Esophagus mucosa (tissue), 1 donor: ENCODE results near the gene SIDT1. TPM values are rescaled to one million over a fixed set of nuclear protein-coding genes. Genes with fewer than 3 reads are reported as not detected.
"Not testable (repeated sequence)": the region's sequence is repeated elsewhere in the genome, so short reads cannot be mapped to it uniquely, and the experiment has no call there.

ENCODE experiments used
- ATAC-seq: fragments of 200-7000 bp; cut with Tn5 transposase; one replicate; pipeline ENCODE4 v1.9.1; 2020
- total RNA-seq: library from RNA; stranded (reverse); gene quantifications from one replicate; pipeline ENCODE4 v1.2.4, GENCODE V29; 2023
- donor health status: DM: yes; HTN: yes; CAD: no.

The SIDT1 gene
- total RNA-seq, 1 donor from 2014 or later, result 1.5 TPM

DNA sequence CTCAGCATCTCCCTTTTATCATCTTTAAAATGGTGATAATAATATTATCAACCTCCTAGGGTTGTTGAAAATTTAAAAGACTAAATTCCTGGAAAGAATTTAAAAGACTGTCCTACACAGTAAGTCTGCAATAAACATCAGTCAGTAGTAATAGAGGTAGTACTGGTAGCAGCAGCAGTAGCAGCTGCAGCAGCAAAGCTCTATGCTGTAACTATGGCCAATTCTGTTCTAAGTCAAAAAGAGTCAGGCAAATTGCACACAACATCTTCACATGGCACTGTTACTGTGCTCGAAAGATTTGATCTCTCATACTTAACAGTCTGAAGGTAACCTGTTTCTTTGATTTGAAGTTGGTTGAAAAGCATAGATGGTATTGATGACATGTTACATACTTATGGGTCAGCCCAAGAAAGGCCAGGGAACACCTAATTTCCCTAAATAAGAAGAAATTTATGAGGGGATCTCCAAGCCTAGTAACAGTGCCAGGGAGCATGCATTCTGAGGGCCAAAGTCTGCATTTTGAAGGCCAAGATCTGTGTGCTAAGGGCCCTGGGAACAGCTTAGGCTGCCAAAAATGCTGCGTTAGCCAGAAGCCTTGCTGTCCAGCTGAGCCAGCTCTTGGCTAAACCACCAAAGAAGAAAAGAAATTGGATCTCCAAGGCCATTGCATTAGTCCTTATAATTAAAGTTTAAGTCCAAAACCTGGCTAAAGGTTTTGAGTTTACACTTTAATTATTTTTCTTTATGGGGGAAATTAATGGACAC lies 68.2 kb downstream of the SIDT1 start:
- ATAC-seq, result no peak

DNA sequence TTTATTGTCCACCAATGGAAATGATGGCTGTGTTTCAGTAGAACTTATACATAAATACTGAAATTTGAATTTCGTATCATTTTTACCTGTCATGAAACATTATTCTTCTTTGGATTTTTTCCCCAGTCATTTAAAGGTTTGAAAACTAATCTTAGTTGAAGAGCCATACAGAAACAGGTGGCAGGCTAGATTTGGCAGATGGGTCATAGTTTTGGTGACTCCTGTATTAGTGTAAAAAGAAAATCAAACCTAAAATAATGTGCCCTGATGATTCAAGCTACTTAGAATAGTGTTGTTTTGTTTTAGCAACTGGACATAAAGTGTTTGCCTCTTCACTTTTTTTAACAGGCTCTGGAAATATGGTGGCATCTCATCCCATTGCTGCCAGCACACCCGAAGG lies 68.9 kb downstream of the SIDT1 start:
- ATAC-seq, result no peak

DNA sequence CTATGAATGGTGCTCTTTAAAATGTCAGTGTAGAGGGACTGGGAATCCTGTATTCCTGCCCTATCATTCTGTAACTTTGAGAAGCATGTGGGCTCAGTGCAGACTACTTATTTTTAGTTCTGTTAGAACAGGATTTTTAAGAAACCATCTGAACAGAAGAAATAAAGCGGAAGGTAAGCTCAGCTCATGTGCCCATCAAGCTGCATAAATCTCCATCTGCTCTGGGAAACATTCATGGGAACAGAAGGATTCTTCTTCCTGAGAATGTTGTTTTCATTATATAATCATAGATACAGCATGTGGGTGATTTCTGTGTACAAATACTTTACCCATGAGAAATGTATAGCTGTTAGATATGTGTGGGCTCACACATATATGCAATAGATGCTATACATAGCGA lies 69.9 kb downstream of the SIDT1 start:
- ATAC-seq, result no peak

DNA sequence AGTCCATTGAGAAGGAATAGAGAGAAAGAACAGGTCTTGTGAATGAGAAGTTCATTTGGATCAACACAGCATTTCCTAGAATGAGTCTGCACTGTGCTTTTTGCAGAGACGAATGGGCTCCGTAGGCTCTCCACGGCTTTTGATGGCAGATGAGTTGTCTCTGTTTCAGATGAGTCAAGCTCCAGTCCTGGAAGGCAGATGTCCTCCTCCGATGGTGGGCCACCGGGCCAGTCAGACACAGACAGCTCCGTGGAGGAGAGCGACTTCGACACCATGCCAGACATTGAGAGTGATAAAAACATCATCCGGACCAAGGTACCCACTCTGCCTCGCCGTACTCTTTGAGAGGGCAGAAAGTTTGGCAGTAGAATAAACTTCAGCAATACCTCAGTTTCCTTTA lies 70.5 kb downstream of the SIDT1 start:
- ATAC-seq, result no peak

- ATAC-seq, result peak; percentile 52
Observed at GRCh38 chr3:113606539-113607218, 74.3 kb downstream of the SIDT1 start.

GRCh38 chr3:113607219-113607596 lies 74.9 kb downstream of the SIDT1 start:
- no peak for ATAC-seq

DNA sequence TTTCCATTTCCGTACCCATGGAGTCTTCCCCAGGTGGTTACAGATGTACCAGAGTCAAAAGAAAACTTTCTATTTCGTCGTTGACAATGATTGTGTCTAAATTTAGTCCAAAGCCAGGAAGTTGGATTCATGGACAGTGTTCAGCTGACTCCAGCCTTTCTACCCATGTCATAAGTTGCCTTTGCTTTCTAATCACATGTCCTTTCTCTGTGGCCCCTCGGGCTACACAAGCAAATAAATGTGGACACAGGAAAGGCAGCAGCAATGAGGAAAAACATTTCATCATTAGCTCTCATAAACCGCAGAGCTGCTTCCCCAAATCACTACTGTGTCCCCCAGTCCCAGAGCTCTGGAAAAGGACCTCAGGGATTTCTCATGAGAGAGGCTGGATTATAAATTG lies 82.0 kb downstream of the SIDT1 start:
- ATAC-seq, result no peak

DNA sequence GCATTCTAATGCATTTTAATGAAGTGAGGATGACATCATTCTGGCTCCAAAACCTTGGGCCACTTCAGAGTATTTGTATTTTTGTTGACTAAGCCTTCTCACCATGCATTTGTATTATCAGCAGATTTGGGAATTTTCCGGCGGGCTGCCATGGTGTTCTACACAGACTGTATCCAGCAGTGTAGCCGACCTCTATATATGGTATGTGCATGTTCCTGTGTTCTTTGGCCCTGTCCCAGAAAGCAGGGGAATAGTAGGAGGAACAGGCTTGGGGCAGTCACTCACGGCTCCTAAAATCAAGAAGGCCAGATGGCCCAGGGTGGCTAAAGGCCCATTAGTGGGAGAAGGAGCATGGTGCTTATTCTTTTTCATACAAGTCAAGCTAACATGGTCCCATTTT lies 83.6 kb downstream of the SIDT1 start:
- no peak for ATAC-seq

- no peak for ATAC-seq
Observed at GRCh38 chr3:113617726-113618125, 85.4 kb downstream of the SIDT1 start.

DNA sequence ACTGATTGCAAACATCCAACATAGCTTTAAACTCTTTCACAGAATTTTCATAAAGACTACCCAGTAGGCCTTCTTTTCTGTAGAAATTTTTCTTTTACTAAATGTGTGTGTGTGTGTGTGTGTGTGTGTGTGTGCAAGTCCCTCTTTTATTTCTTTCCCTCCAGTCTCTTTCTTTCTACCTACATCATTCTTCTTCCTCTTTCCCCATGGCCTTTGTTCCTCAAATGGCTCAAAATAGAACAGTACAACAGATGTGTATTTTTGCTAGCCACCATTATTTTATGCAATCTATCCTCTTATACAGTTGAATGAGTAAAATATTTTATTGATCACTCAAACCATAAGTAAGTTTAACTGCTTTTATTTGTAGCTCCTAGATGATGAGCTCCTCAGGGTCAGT lies 87.7 kb downstream of the SIDT1 start:
- ATAC-seq, result no peak

DNA sequence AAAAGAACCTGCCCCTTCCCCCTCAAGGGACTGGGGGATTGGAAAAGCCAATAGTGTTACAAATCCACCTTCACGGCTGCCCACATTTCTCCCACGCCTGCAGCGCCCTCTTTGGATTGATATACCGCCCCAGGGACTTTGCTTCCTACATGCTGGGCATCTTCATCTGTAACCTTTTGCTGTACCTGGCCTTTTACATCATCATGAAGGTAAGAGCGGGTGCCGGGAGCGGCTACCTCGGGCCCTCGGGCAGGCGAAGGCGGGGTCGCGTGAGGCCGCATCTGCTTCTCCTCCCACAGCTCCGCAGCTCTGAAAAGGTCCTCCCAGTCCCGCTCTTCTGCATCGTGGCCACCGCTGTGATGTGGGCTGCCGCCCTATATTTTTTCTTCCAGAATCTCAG lies 91.0 kb downstream of the SIDT1 start:
- no peak for ATAC-seq

DNA sequence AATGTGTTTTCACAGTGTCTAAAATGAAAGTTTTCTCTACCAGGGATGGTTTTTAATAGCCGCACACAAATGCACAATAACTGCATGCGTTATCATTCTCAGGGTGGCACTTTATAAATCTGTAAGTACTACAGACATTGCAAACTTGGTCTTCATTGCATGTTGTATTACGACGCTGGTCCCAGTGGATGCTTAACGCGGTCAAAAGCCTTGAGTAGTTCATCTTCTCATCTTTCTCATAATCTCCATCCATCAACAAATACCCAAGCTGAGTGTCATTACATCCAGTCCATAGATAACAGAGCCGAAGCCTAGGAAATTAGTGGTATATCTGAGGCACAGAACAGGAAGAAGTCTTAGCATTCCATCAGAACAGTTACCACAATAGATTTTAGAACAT lies 91.5 kb downstream of the SIDT1 start:
- no peak for ATAC-seq

GRCh38 chr3:113625834-113626233 lies 93.5 kb downstream of the SIDT1 start:
- no peak for ATAC-seq

DNA sequence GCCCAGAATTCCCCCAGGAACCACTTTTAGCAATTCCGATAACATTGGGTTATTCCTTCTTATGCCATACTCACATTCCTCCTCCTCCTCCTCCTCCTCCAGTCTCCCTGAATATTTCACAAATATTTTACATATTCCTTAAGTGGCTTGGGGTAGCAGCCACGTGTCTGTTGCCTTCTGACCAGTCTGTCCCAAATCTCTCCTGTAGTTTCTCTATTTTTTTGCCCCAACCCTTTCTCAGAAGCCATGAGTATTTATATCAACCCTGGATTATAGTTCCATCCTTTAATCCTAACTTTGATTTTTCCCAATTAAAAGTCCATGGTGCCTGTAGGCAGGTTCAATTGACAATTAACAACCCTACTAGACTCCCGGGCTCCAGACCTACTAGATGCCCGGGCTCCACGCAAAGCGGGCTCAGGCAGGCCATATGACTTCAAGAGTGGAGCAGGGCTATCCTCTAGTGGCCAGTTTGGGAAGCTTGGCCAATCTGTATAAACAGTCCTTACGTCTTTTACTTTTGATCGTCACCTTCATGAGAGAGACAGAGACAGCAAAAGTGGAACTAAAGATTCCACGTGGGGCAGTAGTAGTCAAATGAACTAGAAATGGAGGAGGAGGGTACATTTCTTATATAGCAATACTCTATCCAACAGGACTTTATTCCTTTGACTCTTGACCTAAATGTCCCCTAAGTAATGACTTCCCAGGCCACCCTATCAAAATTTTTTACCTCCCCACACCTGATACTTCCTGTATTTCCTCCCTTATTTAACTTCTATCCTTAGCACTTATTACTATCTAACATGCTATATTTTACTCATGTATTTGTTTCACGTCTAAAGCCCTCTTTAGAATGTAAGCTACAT lies 94.4 kb downstream of the SIDT1 start:
- ATAC-seq, result peak; percentile 81

DNA sequence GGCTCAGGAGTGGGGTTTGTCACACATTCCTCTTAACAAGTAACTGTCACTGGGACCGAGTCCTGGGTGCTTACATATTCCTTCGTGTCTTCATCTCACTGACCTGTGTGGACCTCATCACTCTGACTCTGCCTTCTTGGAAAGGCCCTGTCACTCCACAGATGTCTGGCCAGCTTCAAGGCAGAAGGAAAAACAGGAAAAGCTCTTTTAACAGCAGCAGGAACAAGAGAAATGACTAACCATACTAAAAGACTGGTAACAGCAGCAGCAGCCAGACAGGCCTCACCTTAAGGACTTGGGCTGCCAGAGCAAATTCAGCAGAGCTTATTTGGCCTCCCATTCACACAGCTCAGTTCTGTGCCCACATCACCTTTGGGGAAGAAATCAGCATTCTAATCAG lies 96.0 kb downstream of the SIDT1 start:
- ATAC-seq, result no peak

DNA sequence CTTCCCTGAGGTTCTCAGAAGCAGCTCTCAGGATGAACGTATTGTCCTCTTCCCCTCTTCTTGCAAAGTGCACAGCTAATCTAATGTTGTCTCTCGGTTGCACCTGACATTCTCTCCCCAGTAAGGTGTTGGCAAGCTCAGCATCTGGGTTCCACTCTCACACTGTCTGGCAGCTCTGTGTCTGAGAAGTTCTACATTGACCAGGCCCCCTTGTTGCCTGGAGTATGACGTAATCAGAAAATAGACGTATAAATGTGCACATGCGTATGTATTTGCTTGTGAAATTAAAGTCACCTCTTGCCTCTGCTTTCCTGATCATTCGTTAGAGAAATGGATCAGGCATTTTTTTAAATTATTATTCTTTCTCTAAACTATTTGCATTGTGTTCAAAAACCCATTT lies 96.4 kb downstream of the SIDT1 start:
- ATAC-seq, result no peak

DNA sequence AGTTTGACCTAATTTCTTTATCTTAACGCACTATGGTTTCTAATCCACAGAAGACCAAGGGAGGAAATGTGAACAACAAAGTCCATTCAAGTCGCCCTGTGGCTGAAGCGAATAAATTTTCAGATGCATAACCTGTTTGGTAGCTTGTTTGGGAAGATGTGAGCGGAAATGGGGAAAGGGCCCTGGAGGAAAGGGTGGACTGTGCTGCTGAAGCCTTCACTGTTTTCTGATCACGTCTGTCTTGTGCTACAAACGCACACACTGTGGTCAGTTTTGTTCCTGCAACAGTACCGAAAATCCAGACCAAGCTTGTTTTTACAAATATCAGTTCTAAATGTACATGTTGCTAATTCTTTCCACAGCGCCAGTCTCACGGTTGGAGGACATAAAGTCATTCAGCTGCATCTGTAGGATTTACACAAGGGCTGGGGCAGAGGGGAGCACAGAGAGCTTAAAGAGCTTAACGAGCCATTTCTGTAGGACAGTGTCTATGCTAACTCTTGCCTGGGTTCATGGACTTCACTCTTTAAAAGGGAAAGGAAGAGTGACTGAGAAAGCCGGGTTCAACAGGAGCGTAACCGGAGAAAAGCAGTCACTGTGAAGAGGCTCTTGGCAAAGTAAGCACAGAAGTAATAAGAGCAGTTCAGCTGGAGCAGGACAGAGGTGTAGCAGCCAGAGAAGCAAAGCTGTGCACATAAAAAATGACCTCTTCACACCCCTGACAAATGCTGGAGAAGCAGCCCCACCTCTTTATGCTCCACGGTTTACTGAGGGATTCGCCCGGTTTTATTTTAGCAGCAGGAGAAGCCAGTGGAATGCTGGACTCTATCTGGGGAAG lies 97.4 kb downstream of the SIDT1 start:
- ATAC-seq, result no peak

- ATAC-seq, result no peak
Observed at GRCh38 chr3:113630956-113631542, 98.7 kb downstream of the SIDT1 start.

DNA sequence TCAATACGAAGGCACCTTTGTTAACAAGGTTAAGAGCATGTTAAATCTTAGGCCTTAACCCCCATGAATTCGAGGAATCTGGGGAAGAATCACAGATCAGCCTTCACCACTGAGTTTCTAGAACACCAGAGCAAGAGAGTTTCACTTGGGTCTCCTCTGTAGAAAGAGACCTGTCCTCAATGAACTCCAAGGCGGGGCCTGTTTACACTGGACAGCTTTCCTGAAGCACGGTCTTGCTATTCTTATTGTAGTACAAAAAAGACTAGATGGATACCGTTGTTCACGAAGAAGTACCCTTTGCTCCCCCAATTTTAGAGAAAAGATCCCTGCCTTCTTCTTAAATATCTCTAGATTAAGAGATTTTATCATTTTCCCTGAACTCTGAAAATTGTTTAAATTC lies 99.2 kb downstream of the SIDT1 start:
- ATAC-seq, result no peak

GRCh38 chr3:113634782-113635474 lies 102.6 kb downstream of the SIDT1 start:
- no peak for ATAC-seq

GRCh38 chr3:113636034-113636433 lies 103.7 kb downstream of the SIDT1 start:
- not testable (repeated sequence) for ATAC-seq

- no peak for ATAC-seq
Observed at GRCh38 chr3:113637756-113638155, 105.4 kb downstream of the SIDT1 start.
